ENCODE results near the gene STRIP1. TPM values are rescaled to one million over a fixed set of nuclear protein-coding genes. Genes with fewer than 3 reads are reported as not detected.

STRIP1 gene
- total RNA-seq, 1 donor from 2014 or later: 34.9 TPM

DNA sequence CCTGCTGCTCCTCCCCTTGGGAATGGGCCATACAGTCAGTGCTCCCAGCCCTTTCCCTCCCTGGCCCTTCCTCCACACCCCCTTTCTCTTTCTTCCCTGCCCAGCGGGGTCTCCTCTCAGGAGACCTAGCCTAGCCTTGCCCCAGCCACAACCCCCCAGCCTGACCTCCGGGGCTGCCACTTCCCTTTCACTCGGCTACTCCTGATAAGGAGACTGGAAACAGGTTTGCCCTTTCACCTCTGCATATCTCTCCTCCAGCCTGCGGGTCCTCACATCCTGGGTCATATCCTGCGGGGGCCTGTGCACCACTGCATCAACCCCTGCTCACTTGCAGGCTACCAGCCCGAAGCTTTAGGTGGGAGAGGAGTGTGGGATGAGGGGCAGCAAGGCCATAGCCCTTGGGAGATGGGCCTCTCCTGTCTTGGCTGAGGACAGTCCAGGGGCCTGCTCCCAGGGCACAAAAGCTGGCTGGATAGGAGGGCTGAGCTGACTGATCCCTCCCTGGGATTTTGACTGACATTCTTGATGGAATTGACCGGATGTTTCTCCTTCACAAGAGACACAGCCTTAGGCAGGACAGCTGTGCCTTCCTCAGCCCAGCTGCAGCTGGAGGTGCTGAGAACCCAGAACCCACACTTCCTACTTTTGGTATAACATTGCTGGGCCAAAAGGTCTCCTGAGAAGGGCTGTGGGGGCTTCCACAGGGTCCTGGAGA is 55.3 kb downstream of the STRIP1 start:
- intact Hi-C loops (cut with micrococcal nuclease): loop anchor here (10.0 kb wide), 1 partner anchor 65 kb away; the partner anchor contains the start of gene SLC6A17

DNA sequence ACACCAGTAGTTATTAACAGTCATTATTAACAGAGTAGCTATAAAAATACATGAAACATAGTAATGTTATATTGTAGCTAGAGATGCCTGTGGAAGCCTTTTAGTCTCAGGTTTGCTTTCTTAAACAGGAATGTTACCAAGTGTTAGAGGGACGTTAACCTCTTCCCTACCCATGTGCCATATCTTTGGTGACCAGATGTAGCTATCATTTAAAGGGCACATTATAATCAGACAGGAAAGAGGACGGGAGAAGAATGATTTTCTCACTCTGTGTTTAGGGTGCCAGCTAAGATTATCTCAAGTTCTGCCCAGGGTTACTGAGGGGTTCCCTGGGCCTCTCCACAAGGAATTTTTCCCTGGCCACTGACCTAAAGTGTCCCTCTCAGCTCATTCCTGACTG is 57.0 kb downstream of the STRIP1 start:
- intact Hi-C loops (cut with micrococcal nuclease): no loop called here

GRCh38 chr1:110091791-110092190 is 57.4 kb downstream of the STRIP1 start:
- intact Hi-C loops (cut with micrococcal nuclease): no loop called here

GRCh38 chr1:110092991-110093390 is 58.6 kb downstream of the STRIP1 start:
- intact Hi-C loops (cut with micrococcal nuclease): no loop called here

- intact Hi-C loops (cut with micrococcal nuclease): no loop called here
Measured at GRCh38 chr1:110094931-110095654, 60.7 kb downstream of the STRIP1 start.

DNA sequence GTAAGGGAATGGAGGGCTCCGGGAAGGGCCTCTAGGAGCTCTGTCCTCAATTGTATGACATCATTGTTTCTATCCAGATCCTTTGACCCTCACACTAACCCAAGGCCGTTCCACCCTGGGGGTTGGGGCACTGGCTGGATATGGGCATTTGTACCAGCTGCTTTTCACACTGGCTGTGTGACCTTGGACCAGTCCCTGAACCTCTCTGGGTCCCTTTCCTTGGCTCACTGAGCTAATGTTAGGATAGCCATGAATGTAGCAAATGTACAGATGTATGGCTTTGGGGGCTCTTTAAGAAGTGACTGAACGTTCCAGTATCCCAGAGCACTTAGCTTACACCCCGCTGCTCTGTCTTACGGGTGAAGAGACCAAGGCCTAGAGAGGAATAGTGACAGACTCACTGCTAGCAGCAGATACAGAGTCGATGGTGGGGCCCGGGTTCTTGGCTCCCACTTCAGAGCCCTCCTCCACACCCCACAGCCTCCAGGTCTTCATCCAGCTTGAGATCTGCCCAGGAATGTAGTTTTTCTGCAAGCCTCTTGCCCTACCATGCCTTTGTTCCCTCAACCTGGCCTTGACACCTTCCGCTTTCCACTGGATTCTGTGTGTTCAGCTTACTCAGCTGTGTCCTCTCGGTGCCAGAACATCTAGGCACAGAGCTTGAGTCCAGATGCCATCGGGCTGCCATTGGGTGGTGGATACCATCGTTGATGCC is 63.2 kb downstream of the STRIP1 start:
- intact Hi-C loops (cut with micrococcal nuclease): no loop called here

GRCh38 chr1:110098222-110099026 is 64.0 kb downstream of the STRIP1 start:
- intact Hi-C loops (cut with micrococcal nuclease): no loop called here

DNA sequence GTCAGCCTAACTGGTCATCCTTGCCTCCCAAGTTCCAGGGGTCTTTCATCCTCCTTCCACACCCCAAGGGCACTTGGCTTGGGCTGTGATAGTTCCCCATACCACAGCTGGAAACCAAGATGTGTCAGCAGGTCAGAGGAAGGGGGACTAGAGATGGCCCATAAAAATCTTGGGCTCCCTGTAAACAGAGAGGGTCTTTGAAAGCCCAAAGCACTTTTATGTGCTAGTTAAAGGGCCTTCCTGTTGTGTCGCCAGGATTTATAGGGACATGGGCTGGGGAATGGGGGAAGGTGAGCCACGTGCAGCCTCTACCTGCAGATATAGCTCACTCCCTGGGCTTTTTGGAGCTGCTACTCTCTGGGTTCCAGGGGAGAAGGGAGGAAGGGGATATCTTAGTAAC is 65.9 kb downstream of the STRIP1 start:
- intact Hi-C loops (cut with micrococcal nuclease): no loop called here

DNA sequence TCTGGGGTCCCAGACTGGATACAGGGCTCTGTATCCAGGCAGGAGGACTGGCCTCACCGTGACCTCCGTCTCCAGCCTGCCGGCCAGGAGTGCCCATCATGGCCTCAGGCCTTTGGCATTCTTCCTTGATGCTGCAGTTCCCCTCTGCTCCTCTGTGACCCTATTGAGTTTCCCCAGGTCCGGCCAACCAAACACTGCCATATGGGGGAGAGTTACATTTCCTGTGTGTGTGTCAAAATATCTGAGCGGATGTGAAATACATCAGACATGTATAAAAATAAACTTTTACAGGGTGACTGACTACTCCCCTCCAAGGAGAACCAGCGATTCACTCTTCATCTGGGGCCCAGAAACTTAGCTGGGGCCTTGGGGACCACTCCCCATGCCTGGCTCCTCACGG is 67.7 kb downstream of the STRIP1 start:
- intact Hi-C loops (cut with micrococcal nuclease): no loop called here

Other genes starting within 250 kb of the STRIP1 start
- gene CSF1, start 123.8 kb upstream of the STRIP1 start, total RNA-seq: 75.0 and 76.4 TPM in 2 replicates
- 52.9 and 60.6 TPM in 2 replicates for gene AHCYL1, start 49.9 kb upstream of the STRIP1 start, total RNA-seq
- gene ALX3, start 36.0 kb downstream of the STRIP1 start, total RNA-seq: not detected in 2 replicates
- not detected in 2 replicates for gene UBL4B, start 77.8 kb downstream of the STRIP1 start, total RNA-seq
- gene SLC6A17, start 115.9 kb downstream of the STRIP1 start, total RNA-seq: 0.02 TPM in 2 replicates
- 9.9 and 10.6 TPM in 2 replicates for gene KCNC4, start 175.7 kb downstream of the STRIP1 start, total RNA-seq